ENCODE results near the gene GRAP2. TPM values are rescaled to one million over a fixed set of nuclear protein-coding genes. Genes with fewer than 3 reads are reported as not detected.

The GRAP2 gene
- total RNA-seq, 1 experiment from 2014 or later, result 0.54 TPM

GRCh38 chr22:39928536-39929520, 27.9 kb downstream of the GRAP2 start:
- Histone ChIP-seq H3K4me1 (ENCODE audit: control insufficient read depth, insufficient read depth, low read length) (no peaks in the 10 kb centered on the region), H3K27me3 (ENCODE audit: control insufficient read depth, insufficient read depth, low read length) (peaks cover 6% of the 10 kb centered on the region), H3K4me3 (ENCODE audit: low read depth in 2 of 2, low read length in 2 of 2) (no peak overlapping the region), H3K9me3 (ENCODE audit: control insufficient read depth, insufficient read depth, low read depth, low read length) (no peaks in the 10 kb centered on the region), H3K27ac (ENCODE audit: low read length) (no peak overlapping the region), H3K36me3 (ENCODE audit: control insufficient read depth, insufficient read depth, low read length) (no peaks in the 10 kb centered on the region)
- in situ Hi-C loops (cut with HindIII; ENCODE audit: low pct_unique_long_range_greater_than_20kb, low sequenced_read_pairs), result no loop called here
- ATAC-seq, result no peak
- no peak for DNase-seq (ENCODE audit: low read depth, low spot score)
- CTCF ChIA-PET, result no interaction called here
- TF ChIP-seq SIN3A (IDR thresholded peaks at IDR 0.05; ENCODE audit: borderline replicate concordance, insufficient read depth, low read depth, low read length), result no peak
- no peak for TF ChIP-seq REST (IDR thresholded peaks at IDR 0.05; ENCODE audit: insufficient read depth in 1 of 2, low read depth in 2 of 2, low read length in 1 of 2)
- no peak for TF ChIP-seq TCF7L2 (IDR thresholded peaks at IDR 0.05; ENCODE audit: low read depth, low read length)
- no peak for TF ChIP-seq CTCF (IDR thresholded peaks at IDR 0.05)
- no peak for TF ChIP-seq POLR2AphosphoS5 (IDR thresholded peaks at IDR 0.05; ENCODE audit: low read depth, low read length)
- POLR2A ChIA-PET, result no interaction called here
- BruUV-seq (replicated peaks), result no TSS peak
- intact Hi-C loops (cut with micrococcal nuclease; ENCODE audit: unreplicated experiment), result no loop called here

GRCh38 chr22:39931251-39931650, 30.4 kb downstream of the GRAP2 start:
- no peak for DNase-seq (ENCODE audit: low read depth, low spot score)
- Histone ChIP-seq H3K27ac (ENCODE audit: low read length) (no peak overlapping the region), H3K9me3 (ENCODE audit: control insufficient read depth, insufficient read depth, low read depth, low read length) (no peaks in the 10 kb centered on the region), H3K36me3 (ENCODE audit: control insufficient read depth, insufficient read depth, low read length) (no peaks in the 10 kb centered on the region), H3K4me3 (ENCODE audit: low read depth in 2 of 2, low read length in 2 of 2) (no peak overlapping the region), H3K27me3 (ENCODE audit: control insufficient read depth, insufficient read depth, low read length) (peaks cover 11% of the 10 kb centered on the region), H3K4me1 (ENCODE audit: control insufficient read depth, insufficient read depth, low read length) (no peaks in the 10 kb centered on the region)
- in situ Hi-C loops (cut with HindIII; ENCODE audit: low pct_unique_long_range_greater_than_20kb, low sequenced_read_pairs), result no loop called here
- CTCF ChIA-PET, result no interaction called here
- ATAC-seq, result no peak
- TF ChIP-seq POLR2AphosphoS5 (IDR thresholded peaks at IDR 0.05; ENCODE audit: low read depth, low read length), result no peak
- POLR2A ChIA-PET, result no interaction called here
- BruUV-seq (replicated peaks), result no TSS peak
- intact Hi-C loops (cut with micrococcal nuclease; ENCODE audit: unreplicated experiment), result no loop called here

GRCh38 chr22:39932166-39932565, 31.3 kb downstream of the GRAP2 start:
- TF ChIP-seq TCF7L2 (IDR thresholded peaks at IDR 0.05; ENCODE audit: low read depth, low read length) (no peak), SIN3A (IDR thresholded peaks at IDR 0.05; ENCODE audit: borderline replicate concordance, insufficient read depth, low read depth, low read length) (no peak), REST (IDR thresholded peaks at IDR 0.05; ENCODE audit: insufficient read depth in 1 of 2, low read depth in 2 of 2, low read length in 1 of 2) (no peak), CTCF (IDR thresholded peaks at IDR 0.05) (no peak), POLR2AphosphoS5 (IDR thresholded peaks at IDR 0.05; ENCODE audit: low read depth, low read length) (no peak)
- in situ Hi-C loops (cut with HindIII; ENCODE audit: low pct_unique_long_range_greater_than_20kb, low sequenced_read_pairs) (no loop called here), intact Hi-C loops (cut with micrococcal nuclease; ENCODE audit: unreplicated experiment) (no loop called here)
- H3K4me3 ChIP-seq (ENCODE audit: low read depth in 2 of 2, low read length in 2 of 2), result no peak overlapping the region
- H3K36me3 ChIP-seq (ENCODE audit: control insufficient read depth, insufficient read depth, low read length), result no peaks in the 10 kb centered on the region
- H3K27me3 ChIP-seq (ENCODE audit: control insufficient read depth, insufficient read depth, low read length), result peaks cover 11% of the 10 kb centered on the region
- no peaks in the 10 kb centered on the region for H3K9me3 ChIP-seq (ENCODE audit: control insufficient read depth, insufficient read depth, low read depth, low read length)
- POLR2A ChIA-PET, result interaction anchor here (0.7 kb wide), 1 partner anchor 398 kb away, joined by 10 read pairs; no protein-coding TSS in a partner anchor
- ATAC-seq (no peak), DNase-seq (ENCODE audit: low read depth, low spot score) (no peak)
- H3K27ac ChIP-seq (ENCODE audit: low read length), result no peak overlapping the region
- no TSS peak for BruUV-seq (replicated peaks)
- no peaks in the 10 kb centered on the region for H3K4me1 ChIP-seq (ENCODE audit: control insufficient read depth, insufficient read depth, low read length)
- CTCF ChIA-PET, result interaction anchor here (0.8 kb wide), 1 partner anchor 93 kb away, joined by 3 read pairs; no protein-coding TSS in a partner anchor

Data from Panc1 (cell line).